Kidney (tissue), 14 donors: Measurements from ENCODE around the gene SBNO2. TPM values are rescaled to one million over a fixed set of nuclear protein-coding genes. Genes with fewer than 3 reads are reported as not detected.
"Not testable (repeated sequence)": the region's sequence is repeated elsewhere in the genome, so short reads cannot be mapped to it uniquely, and the experiment has no call there.

Experiments used
- DNase-seq, 5 donors: peaks; one replicate each; pipeline ENCODE4 v3.0.0-alpha.2; 2013 to 2020
- FAIRE-seq: peaks from 2 replicates; lab custom pipeline; 2012; peaks lifted over from hg19 to GRCh38; lab: Jason Lieb, UNC
- H3K27ac ChIP-seq, 2 donors: one replicate each; pipeline ENCODE4 v1.7.0; 2013; ENCODE audit warnings: low read depth in 2 of 2, low read length in 2 of 2, inconsistent platforms in 1 of 2
- H3K27me3 ChIP-seq: one replicate; pipeline ENCODE4 v1.7.1; 2013; ENCODE audit warnings: low read length, inconsistent platforms; ENCODE audit not compliant: control insufficient read depth, insufficient read depth
- H3K36me3 ChIP-seq, 3 donors: one replicate each; pipeline versions ENCODE4 v1.7.0 to v1.7.1; 2013; ENCODE audit warnings: low read length in 3 of 3, control low read depth in 1 of 3, inconsistent platforms in 1 of 3; ENCODE audit not compliant: insufficient read depth in 3 of 3, control insufficient read depth in 2 of 3
- H3K4me1 ChIP-seq, 3 donors: one replicate each; pipeline versions ENCODE4 v1.7.0 to v1.7.1; 2013; ENCODE audit warnings: low read length in 3 of 3, inconsistent platforms in 1 of 3, low read depth in 1 of 3; ENCODE audit not compliant: control insufficient read depth in 2 of 3, insufficient read depth in 2 of 3
- H3K4me3 ChIP-seq, 3 donors: one replicate each; pipeline versions ENCODE4 v1.7.0 to v1.8.1; 2013; ENCODE audit warnings: low read length in 3 of 3, control low read depth in 1 of 3, inconsistent platforms in 1 of 3
- H3K9ac ChIP-seq, 3 donors: one replicate each; pipeline versions ENCODE4 v1.7.0 to v1.7.1; 2013; ENCODE audit warnings: low read length in 3 of 3, control low read depth in 1 of 3, inconsistent platforms in 1 of 3
- H3K9me3 ChIP-seq, 3 donors: one replicate each; pipeline versions ENCODE4 v1.7.0 to v1.7.1; 2013; ENCODE audit warnings: low read length in 3 of 3, control low read depth in 1 of 3, inconsistent platforms in 1 of 3; ENCODE audit not compliant: control insufficient read depth in 2 of 3, insufficient read depth in 1 of 3
- intact Hi-C: fragments of 100-400 bp; cut with DNase I; formaldehyde crosslinking; loops from one replicate; pipeline ENCODE4 v1.11.1; 2022
- polyA plus RNA-seq: library from polyadenylated mRNA; stranded (reverse); fragments of 350-450 nt; fragmentation: Illumina TruSeq; extraction: RNeasy Lipid Tissue Mini Kit (QIAGEN cat#74804); gene quantifications from one replicate; pipeline ENCODE4 v1.2.3, GENCODE V29; 2014; ENCODE audit warnings: low read depth, low replicate concordance; ENCODE audit not compliant: insufficient read depth
- total RNA-seq: library from RNA; stranded (reverse); fragmentation: NEBNext Ultra II Directional; extraction: Animal tissue kit (Norgen Biotek cat#: 25700); gene quantifications from one replicate; pipeline ENCODE4 v1.2.1, GENCODE V29; 2021
- TF ChIP-seq, protein P1 (sequence below): IDR thresholded peaks from 3 replicates; pipeline ENCODE4 v1.5.1; 2012; ENCODE audit warnings: mild to moderate bottlenecking, moderate library complexity, borderline replicate concordance; ENCODE audit not compliant: insufficient read depth; ENCODE audit errors: extremely low read depth
- donor health status: control.
- donor health status: control.
- donor health status: control.
- donor health status: control.
- donor health status: control.
- donor health status: DM: yes; HTN: yes; CAD: no.
- donor health status: Normal renal cell carcinoma (clear cell type).

The SBNO2 gene
- total and polyA plus RNA-seq, 2 donors from 2014 or later, result 12.2 to 156 TPM

DNA sequence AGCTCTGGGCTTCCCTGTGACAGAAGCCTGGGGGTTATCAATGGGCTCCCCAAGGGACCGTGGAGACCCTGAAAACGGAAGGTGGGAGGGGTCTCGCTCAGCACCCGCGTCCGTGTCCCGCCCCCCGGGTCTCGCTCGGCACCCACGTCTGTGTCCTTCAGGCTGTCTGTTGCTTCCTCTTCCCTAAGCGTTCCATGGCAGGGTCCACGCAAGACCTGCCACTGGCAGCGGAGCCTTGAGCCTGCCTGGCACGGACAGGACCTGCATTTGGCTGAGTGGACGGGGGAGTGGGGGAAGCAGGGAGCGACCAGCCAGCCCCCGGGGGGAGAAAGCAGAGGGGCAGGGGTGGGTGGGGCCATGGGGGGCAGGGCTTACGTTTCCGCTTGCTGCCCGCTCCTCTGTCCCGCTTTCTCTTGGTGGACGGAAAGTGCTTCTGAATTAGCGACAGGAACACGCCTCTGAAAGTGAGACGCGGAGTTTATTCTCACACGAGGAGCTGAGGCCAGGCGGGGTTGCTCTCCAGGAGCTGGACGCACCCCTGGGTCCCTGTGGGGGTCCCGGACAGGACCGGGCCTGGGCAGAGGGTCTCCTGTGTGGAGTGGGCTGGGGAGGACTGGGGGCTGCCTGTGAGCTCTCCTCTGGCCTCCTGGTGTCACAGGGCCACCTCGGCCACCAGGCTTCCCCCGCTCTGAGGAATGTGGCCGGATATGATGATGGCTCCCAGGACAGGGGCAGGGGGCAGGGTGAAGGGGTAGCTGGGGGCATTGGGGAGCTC, 58.2 kb downstream of the SBNO2 start:
- Histone ChIP-seq H3K27ac (no peak overlapping the region), H3K4me3 (no peak overlapping the region), H3K4me1 (peaks cover 0 to 11% (median 0%) of the 10 kb centered on the region in 3 donors), H3K9ac (no peak overlapping the region), H3K36me3 (peaks cover 0 to 20% (median 13%) of the 10 kb centered on the region in 3 donors), H3K27me3 (no peaks in the 10 kb centered on the region), H3K9me3 (no peaks in the 10 kb centered on the region)
- TF ChIP-seq, protein P1, sequence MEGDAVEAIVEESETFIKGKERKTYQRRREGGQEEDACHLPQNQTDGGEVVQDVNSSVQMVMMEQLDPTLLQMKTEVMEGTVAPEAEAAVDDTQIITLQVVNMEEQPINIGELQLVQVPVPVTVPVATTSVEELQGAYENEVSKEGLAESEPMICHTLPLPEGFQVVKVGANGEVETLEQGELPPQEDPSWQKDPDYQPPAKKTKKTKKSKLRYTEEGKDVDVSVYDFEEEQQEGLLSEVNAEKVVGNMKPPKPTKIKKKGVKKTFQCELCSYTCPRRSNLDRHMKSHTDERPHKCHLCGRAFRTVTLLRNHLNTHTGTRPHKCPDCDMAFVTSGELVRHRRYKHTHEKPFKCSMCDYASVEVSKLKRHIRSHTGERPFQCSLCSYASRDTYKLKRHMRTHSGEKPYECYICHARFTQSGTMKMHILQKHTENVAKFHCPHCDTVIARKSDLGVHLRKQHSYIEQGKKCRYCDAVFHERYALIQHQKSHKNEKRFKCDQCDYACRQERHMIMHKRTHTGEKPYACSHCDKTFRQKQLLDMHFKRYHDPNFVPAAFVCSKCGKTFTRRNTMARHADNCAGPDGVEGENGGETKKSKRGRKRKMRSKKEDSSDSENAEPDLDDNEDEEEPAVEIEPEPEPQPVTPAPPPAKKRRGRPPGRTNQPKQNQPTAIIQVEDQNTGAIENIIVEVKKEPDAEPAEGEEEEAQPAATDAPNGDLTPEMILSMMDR, result no peak
- peak in 1 of 5 donors; percentile 78 for DNase-seq
- FAIRE-seq, result no peak
- intact Hi-C loops, result no loop called here

DNA sequence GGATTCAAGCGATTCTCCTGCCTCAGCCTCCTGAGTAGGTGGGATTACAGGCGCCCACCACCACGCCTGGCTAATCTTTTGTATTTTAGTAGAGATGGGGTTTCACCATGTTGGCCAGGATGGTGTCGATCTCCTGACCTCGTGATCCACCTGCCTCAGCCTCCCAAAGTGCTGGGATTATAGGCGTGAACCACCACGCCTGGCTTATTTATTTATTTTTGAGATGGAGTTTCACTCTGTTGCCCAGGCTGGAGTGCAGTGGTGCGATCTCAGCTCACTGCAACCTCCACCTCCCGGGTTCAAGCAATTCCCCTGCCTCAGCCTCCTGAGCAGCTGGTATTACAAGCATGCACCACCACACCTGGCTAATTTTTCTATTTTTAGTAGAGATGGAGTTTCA, 59.3 kb downstream of the SBNO2 start:
- H3K9me3 ChIP-seq, H3K27me3 ChIP-seq, FAIRE-seq, H3K4me3 ChIP-seq, intact Hi-C loops, DNase-seq, H3K27ac ChIP-seq, H3K9ac ChIP-seq: not testable (repeated sequence)
- H3K4me1 ChIP-seq, result peaks cover 0 to 11% (median 0%) of the 10 kb centered on the region in 3 donors
- H3K36me3 ChIP-seq, result peaks cover 0 to 18% (median 13%) of the 10 kb centered on the region in 3 donors

DNA sequence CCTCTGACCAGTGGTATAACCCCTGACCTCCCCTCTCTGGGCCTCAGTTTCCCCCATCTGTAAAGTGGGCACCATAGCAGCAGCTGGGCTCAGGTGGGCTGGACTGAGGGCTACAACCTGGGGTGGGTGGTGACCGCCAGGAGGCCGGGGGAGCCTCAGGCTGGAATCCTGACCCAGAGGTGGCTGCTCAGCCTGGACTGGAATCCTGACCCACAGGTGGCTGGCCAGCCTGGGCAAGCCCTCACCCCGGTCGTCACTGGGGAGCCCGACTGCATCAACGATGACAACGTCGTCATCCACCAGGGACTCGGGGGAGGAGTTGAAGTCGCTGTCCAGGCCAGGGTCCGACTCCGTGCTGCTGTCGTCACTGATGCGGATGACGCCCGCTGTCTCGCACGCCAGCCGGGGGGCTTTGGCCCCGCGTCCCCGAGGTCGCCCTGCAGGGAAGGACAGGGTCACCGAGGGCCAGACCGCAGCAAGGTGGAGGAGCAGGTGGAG, 60.0 kb downstream of the SBNO2 start:
- Histone ChIP-seq H3K4me1 (peaks cover 0 to 11% (median 0%) of the 10 kb centered on the region in 3 donors), H3K36me3 (peaks cover 0 to 13% (median 11%) of the 10 kb centered on the region in 3 donors), H3K4me3 (no peak overlapping the region), H3K27me3 (no peaks in the 10 kb centered on the region), H3K27ac (peak overlapping the region; percentile 57 to 84), H3K9me3 (no peaks in the 10 kb centered on the region), H3K9ac (peak overlapping the region in 1 of 3 donors; percentile 53)
- DNase-seq (peak in 1 of 5 donors; percentile 85), FAIRE-seq (no peak)
- TF ChIP-seq, protein P1, result no peak
- intact Hi-C loops, result no loop called here
